GM19463 (cell line): ENCODE results near the gene TRIM71.
"Not testable (repeated sequence)": the region's sequence is repeated elsewhere in the genome, so short reads cannot be mapped to it uniquely, and the experiment has no call there.

Experiments
- ATAC-seq: cut with Tn5 transposase; IDR thresholded peaks from one replicate; pipeline ENCODE4 v1.9.1; 2021; ENCODE audit warnings: mild to moderate bottlenecking, moderate library complexity; ENCODE audit not compliant: unreplicated experiment

The TRIM71 gene

DNA sequence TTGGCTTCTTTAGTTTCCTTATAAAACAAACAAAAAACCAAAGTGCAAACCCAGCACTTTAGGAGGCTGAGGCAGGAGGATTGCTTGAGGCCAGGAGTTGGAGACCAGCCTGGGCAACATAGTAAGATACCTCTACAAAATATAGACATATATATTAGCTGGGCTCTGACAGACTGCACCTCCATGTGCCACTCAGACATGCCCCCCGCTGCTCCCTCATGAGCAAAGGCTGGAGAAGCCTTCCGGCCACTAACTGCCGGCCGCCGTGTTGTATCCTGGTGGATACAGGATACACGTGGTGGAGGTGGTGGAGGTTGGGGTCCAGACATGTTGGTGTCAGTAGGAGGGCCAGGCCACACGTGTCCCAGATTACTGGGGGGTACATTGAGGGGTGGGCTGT lies 104.3 kb downstream of the TRIM71 start:
- no peak for ATAC-seq

DNA sequence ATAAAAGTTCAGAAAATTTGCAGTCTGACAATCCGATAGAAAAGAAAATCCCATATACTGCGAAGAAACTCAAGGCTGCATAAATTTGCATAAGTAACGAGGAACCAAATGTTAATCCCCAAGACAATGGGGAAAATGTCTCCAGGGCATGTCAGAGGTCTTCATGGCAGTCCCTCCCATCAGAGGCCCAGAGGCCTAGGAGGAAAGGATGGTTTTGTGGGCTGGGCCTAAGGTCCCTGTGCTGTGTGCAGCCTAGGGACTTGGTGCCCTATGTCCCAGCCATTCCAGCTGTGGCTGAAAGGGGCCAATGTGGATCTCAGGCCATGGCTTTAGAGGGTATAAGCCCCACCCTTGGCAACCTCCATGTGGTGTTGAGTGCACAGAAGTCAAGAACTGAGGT lies 112.4 kb downstream of the TRIM71 start:
- no peak for ATAC-seq

DNA sequence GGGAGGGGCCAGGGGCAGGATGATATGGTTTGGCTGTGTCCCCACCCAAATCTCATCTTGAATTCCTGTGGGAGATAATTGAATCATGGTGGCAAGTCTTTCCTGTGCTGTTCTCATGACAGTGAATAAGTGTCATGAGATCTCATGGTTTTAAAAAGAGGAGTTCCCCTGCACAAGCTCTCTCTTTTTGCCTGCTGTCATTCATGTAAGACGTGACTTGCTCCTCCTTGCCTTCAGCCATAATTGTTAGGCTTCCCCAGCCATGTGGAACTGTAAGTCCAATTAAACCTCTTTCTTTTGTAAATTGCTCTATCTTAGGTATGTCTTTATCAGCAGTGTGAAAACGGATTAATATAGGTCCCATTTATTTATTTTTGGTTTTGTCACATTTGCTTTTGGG lies 113.5 kb downstream of the TRIM71 start:
- not testable (repeated sequence) for ATAC-seq

DNA sequence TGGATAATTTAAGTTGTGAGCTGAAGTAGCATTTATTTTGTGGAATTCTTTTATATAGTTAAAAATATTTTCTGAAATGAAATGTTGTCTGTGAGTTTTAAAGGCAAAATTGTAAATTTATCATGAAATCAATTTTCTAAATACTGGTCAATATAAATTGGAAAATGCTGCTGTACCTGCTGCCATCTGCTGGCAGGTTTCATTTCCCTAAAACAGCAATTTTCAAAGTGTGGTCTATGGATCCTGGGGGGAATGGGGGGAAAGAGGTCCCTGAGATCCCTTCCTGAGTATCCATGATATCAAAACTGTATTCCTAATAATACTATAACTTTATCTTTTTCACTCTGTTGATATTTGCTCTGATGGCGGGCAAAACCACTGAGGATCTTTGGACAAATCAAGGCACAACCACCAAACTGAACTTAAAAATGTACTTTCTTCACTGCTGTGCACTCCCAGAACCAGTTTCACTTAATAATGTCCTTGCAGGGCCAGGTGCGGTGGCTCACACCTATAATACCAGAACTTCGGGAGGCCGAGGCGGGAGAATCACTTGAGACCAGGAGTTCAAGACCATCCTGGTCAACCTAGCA lies 116.4 kb downstream of the TRIM71 start:
- no peak for ATAC-seq

DNA sequence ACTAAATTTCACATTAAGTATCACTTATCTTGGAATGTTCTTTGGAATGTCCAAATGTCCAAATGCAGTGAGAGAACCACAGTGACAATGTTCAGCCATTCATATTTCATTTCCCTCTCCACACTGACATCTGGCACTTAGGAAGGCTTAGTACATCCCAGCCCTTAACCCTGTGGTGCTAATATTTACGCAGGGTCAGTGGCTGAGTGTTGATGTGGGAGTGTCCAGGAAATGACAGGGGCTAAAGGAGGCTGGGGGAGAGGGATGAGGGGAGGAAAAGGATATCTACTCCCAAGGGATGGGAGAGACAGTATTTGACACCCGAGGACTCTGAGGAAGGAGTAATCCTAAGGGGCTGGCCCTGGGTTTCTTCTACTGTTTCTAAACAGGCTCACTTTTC lies 119.5 kb downstream of the TRIM71 start:
- ATAC-seq, result no peak

DNA sequence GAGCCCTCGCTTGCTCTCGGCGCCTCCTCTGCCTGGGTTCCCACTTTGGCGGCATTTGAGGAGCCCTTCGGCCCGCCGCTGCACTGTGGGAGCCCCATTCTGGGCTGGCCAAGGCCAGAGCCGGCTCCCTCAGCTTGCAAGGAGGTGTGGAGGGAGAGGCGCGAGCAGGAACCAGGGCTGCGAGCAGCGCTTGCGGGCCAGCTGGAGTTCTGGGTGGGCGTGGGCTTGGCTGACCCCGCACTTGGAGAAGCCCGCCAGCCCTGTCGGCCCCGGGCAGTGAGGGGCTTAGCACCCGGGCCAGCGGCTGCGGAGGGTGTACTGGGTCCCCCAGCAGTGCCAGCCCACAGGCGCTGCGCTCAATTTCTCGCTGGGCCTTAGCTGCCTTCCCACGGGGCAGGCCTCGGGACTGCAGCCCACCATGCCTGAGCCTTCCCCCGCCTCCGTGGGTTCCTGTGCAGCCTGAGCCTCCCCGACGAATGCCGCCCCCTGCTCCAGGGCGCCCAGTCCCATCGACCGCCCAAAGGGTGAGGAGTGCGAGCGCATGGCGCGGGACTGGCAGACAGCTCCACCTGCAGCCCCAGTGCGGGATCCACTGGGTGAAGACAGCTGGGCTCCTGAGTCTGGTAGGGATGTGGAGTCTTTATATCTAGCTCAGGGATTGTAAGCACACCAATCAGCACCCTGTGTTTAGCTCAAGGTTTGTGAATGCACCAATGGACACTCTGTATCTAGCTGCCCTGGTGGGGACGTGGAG lies 121.9 kb downstream of the TRIM71 start:
- not testable (repeated sequence) for ATAC-seq

DNA sequence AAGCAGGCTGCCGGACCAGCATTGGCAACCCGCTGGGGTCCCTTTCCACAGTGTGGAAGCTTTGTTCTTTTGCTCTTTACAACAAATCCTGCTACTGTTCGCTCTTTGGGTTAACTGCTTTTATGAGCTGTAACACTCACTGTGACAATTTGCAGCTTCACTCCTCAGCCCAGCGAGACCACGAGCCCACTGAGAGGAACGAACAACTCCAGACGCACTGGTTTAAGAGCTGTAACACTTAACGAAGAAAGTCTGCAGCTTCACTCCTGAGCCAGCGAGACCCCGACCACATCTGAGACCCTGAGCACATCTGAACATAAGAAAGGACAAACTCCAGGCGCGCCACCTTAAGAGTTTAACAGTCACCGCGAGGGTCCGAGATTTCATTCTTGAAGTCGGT lies 122.9 kb downstream of the TRIM71 start:
- no peak for ATAC-seq

DNA sequence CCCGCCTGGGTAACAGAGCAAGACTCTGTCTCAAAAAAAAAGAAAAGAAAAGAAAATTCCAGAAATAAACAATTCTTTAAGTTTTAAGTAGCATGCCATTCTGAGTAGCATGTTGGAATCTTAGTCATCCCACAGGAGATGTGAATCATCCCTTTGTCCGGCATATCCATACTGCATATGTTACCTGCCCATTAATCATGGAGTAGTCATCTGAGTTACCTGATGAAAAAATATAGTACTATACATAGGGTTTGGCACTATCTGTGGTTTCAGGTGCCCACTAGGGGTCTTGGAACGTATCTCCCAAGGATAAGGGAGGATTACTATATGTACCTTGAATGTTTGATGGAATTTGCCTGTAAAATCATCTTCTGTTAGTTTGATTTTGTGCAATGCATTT lies 127.3 kb downstream of the TRIM71 start:
- no peak for ATAC-seq

DNA sequence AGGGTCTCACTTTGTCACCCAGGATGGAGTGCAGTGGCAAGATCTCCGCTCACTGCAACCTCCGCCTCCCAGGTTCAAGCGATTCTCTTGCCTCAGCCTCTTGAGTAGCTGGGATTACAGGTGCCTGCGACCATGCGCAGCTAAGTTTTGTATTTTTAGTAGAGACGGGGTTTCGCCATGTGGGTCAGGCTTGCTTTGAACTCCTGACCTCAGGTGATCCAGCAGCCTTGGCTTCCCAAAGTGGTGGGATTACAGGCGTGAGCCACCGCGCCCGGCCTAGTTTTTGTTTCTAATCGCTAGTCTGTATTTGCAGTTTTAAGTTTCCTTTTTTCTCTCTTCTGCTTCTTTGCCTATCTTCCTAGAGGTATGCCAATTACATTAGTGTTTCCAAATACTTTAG lies 127.8 kb downstream of the TRIM71 start:
- not testable (repeated sequence) for ATAC-seq

DNA sequence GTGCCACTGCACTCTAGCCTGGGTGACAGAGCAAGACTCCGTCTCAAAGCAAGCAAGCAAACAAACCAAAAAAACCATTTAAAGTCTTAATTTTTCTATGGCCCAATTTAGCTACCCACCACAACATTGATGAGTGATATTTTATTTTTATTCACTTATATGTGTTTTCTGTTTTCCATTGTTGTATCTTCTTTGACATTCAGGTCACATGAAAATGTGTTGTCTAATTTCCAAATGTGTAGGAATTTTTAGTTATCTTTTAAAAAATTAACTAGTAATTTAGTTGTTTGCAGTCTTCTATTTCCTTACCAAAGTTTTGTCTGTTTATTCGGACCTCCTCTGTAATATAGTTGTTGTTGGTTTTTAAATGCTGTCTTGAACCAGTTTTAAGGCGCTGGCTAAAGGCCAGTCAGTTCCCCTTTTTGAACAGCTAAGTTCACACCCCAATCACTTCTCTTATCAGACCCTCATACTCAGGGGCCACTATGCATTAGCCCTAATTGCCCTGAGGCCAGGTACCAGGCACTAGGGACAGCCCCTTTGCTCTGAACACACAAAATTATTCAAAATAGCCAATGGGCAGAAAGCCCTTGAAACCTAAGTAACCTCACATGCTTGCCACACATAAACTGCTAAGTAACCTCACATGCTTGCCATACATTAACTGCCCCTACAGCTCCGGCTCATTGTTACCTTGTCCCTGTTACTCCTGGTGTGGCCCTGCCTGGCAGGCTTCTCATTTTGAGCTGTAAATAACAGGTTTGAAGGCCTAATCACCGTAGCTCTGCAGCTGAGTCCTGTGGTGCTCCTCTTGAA lies 129.4 kb downstream of the TRIM71 start:
- peak; percentile 18 for ATAC-seq
